Panc1 (cell line): ENCODE data around the gene GBP1. TPM values are rescaled to one million over a fixed set of nuclear protein-coding genes. Genes with fewer than 3 reads are reported as not detected.
A peak's percentile ranks its signal among the peaks of the same experiment; 100 is the strongest.

Experiments used
- ATAC-seq: fragments of 200-7000 bp; cut with Tn5 transposase; 2 replicates; pipeline ENCODE4 v1.9.1; 2020; ENCODE audit warnings: mild to moderate bottlenecking, moderate library complexity
- Bru-seq: library from RNA; stranded (reverse); fragments of 400-500 nt; gene quantifications from one replicate; lab custom pipeline; 2021; lab: Mats Ljungman, UMichigan
- BruChase-seq, 2 experiments: library from RNA; stranded (reverse); fragments of 400-500 nt; gene quantifications; one replicate each; lab custom pipeline; 2021; lab: Mats Ljungman, UMichigan
- BruUV-seq: library from RNA; stranded (reverse); fragments of 400-500 nt; replicated peaks from 2 replicates; lab custom pipeline; 2021; lab: Mats Ljungman, UMichigan
- CTCF ChIA-PET: fragments of 300-600 bp; sonication (Branson Sonifier 250); formaldehyde crosslinking; loops from one replicate; lab custom pipeline; 2022; ENCODE audit warnings: antibody characterized with exemption; lab: Charles Lee
- POLR2A ChIA-PET: fragments of 300-600 bp; sonication (Branson Sonifier 250); formaldehyde crosslinking; loops from one replicate; lab custom pipeline; 2022; ENCODE audit warnings: antibody characterized with exemption; lab: Charles Lee
- DNase-seq: peaks from one replicate; pipeline ENCODE4 v3.0.0-alpha.2; 2010; ENCODE audit warnings: low read depth, low spot score
- H3K27ac ChIP-seq: 2 replicates; pipeline ENCODE4 v1.5.1; 2011; ENCODE audit warnings: mild to moderate bottlenecking, low read length, inconsistent platforms
- H3K27me3 ChIP-seq: fragments of 200-500 bp; sonication (Bioruptor generic); 2 replicates; pipeline ENCODE4 v1.6.0; 2014; ENCODE audit warnings: low read length, inconsistent platforms; ENCODE audit not compliant: control insufficient read depth, insufficient read depth
- H3K36me3 ChIP-seq: fragments of 200-500 bp; sonication (Bioruptor generic); 2 replicates; pipeline ENCODE4 v1.5.1; 2014; ENCODE audit warnings: inconsistent platforms, mild to moderate bottlenecking, low read length, moderate library complexity; ENCODE audit not compliant: control insufficient read depth, insufficient read depth
- H3K4me1 ChIP-seq: 2 replicates; pipeline ENCODE4 v1.5.1; 2011; ENCODE audit warnings: inconsistent platforms, mild to moderate bottlenecking, low read length, moderate library complexity; ENCODE audit not compliant: control insufficient read depth, insufficient read depth
- H3K4me3 ChIP-seq, 2 experiments: 2 replicates each; pipeline ENCODE4 v1.5.1; 2011 to 2012; ENCODE audit warnings: low read depth in 2 of 2, low read length in 2 of 2, mild to moderate bottlenecking in 2 of 2, inconsistent platforms in 1 of 2, moderate library complexity in 1 of 2
- H3K9me3 ChIP-seq: fragments of 200-500 bp; sonication (Bioruptor generic); 2 replicates; pipeline ENCODE4 v1.5.1; 2014; ENCODE audit warnings: low read depth, mild to moderate bottlenecking, inconsistent platforms, low read length, moderate library complexity; ENCODE audit not compliant: control insufficient read depth, insufficient read depth
- CTCF ChIP-seq: fragments of 450-650 bp; IDR thresholded peaks from 2 replicates; pipeline ENCODE4 v1.5.1; 2017; ENCODE audit warnings: mild to moderate bottlenecking
- POLR2AphosphoS5 ChIP-seq: IDR thresholded peaks from 2 replicates; pipeline ENCODE4 v1.6.1; 2012; ENCODE audit warnings: mild to moderate bottlenecking, low read depth, low read length, moderate library complexity
- SIN3A ChIP-seq: IDR thresholded peaks from 2 replicates; pipeline ENCODE4 v1.6.1; 2012; ENCODE audit warnings: low read depth, mild to moderate bottlenecking, low read length, moderate library complexity, borderline replicate concordance; ENCODE audit not compliant: insufficient read depth
- TCF7L2 ChIP-seq: IDR thresholded peaks from 2 replicates; pipeline ENCODE4 v1.6.1; 2011; ENCODE audit warnings: mild to moderate bottlenecking, low read depth, low read length, inconsistent platforms
- in situ Hi-C: cut with HindIII; loops from 2 replicates; pipeline ENCODE4 v1.10.0; 2016; ENCODE audit warnings: low sequenced_read_pairs, low pct_unique_long_range_greater_than_20kb
- intact Hi-C: fragments of 100-400 bp; cut with micrococcal nuclease; formaldehyde crosslinking; loops from one replicate; pipeline ENCODE4 v1.10.0; 2022; ENCODE audit not compliant: unreplicated experiment
- long read RNA-seq: library from polyadenylated mRNA; unstranded; transcript quantifications from one replicate; pipeline ENCODE4 v2.0.0, GENCODE V29; 2021; ENCODE audit not compliant: unreplicated experiment
- polyA plus RNA-seq: library from polyadenylated mRNA; unstranded; fragments of >200 nt; gene quantifications from one replicate; pipeline ENCODE4 v1.2.1, GENCODE V29; 2012; ENCODE audit warnings: missing spikeins; ENCODE audit not compliant: insufficient read length
- total RNA-seq: library from RNA; stranded (reverse); gene quantifications from one replicate; pipeline ENCODE4 v1.2.1, GENCODE V29; 2021; ENCODE audit not compliant: unreplicated experiment
- TF ChIP-seq, protein P1 (sequence below), 2 experiments: IDR thresholded peaks; 2 replicates each; pipeline ENCODE4 v1.6.1; 2011 to 2012; ENCODE audit warnings: low read depth in 2 of 2, control low read depth in 1 of 2, low read length in 1 of 2, mild to moderate bottlenecking in 1 of 2, moderate library complexity in 1 of 2; ENCODE audit not compliant: insufficient read depth in 1 of 2

The GBP1 gene, protein sequence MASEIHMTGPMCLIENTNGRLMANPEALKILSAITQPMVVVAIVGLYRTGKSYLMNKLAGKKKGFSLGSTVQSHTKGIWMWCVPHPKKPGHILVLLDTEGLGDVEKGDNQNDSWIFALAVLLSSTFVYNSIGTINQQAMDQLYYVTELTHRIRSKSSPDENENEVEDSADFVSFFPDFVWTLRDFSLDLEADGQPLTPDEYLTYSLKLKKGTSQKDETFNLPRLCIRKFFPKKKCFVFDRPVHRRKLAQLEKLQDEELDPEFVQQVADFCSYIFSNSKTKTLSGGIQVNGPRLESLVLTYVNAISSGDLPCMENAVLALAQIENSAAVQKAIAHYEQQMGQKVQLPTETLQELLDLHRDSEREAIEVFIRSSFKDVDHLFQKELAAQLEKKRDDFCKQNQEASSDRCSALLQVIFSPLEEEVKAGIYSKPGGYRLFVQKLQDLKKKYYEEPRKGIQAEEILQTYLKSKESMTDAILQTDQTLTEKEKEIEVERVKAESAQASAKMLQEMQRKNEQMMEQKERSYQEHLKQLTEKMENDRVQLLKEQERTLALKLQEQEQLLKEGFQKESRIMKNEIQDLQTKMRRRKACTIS
- total RNA-seq (0.80 TPM), Bru-seq, nascent RNA (percentile 17 among the genes with signal in this experiment), BruChase-seq, experiment 1, labeled RNA remaining after a 2-hour chase (percentile 23 among the genes with signal in this experiment), BruChase-seq, experiment 2, labeled RNA remaining after a 6-hour chase (percentile 30 among the genes with signal in this experiment)
- polyA plus RNA-seq, result not detected
- long read RNA-seq, partial matches to known transcripts, result 0 of 1 reads
- long read RNA-seq, other reads (novel, unspliced or antisense), result 0 of 1 reads

- no peaks in the 10 kb centered on the region for H3K9me3 ChIP-seq
- DNase-seq (no peak), ATAC-seq (no peak)
- no peaks in the 10 kb centered on the region for H3K27me3 ChIP-seq
- ChIA-PET POLR2A (no interaction called here), CTCF (no interaction called here)
- BruUV-seq, result no TSS peak
- in situ Hi-C loops (no loop called here), intact Hi-C loops (no loop called here)
- TF ChIP-seq CTCF, result no peak
- no peak for TF ChIP-seq SIN3A
- TF ChIP-seq, protein P1, sequence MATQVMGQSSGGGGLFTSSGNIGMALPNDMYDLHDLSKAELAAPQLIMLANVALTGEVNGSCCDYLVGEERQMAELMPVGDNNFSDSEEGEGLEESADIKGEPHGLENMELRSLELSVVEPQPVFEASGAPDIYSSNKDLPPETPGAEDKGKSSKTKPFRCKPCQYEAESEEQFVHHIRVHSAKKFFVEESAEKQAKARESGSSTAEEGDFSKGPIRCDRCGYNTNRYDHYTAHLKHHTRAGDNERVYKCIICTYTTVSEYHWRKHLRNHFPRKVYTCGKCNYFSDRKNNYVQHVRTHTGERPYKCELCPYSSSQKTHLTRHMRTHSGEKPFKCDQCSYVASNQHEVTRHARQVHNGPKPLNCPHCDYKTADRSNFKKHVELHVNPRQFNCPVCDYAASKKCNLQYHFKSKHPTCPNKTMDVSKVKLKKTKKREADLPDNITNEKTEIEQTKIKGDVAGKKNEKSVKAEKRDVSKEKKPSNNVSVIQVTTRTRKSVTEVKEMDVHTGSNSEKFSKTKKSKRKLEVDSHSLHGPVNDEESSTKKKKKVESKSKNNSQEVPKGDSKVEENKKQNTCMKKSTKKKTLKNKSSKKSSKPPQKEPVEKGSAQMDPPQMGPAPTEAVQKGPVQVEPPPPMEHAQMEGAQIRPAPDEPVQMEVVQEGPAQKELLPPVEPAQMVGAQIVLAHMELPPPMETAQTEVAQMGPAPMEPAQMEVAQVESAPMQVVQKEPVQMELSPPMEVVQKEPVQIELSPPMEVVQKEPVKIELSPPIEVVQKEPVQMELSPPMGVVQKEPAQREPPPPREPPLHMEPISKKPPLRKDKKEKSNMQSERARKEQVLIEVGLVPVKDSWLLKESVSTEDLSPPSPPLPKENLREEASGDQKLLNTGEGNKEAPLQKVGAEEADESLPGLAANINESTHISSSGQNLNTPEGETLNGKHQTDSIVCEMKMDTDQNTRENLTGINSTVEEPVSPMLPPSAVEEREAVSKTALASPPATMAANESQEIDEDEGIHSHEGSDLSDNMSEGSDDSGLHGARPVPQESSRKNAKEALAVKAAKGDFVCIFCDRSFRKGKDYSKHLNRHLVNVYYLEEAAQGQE (IDR thresholded peaks at IDR 0.05; ENCODE audit: insufficient read depth in 1 of 2, low read depth in 2 of 2, low read length in 1 of 2), result no peak
- no peak for TF ChIP-seq POLR2AphosphoS5
- no peak for TF ChIP-seq TCF7L2
- no peak within 1 kb of the TSS for H3K27ac ChIP-seq
- no peaks in the 10 kb centered on the region for H3K36me3 ChIP-seq
- H3K4me3 ChIP-seq, result peak within 1 kb of the TSS; percentile 30 to 50
- no peaks in the 10 kb centered on the region for H3K4me1 ChIP-seq
Measured at GRCh38 chr1:89065079-89065868, at the start of gene GBP1. TSS of gene GBP1 (minus strand) at chr1:89065208. CDS start at chr1:89063234, 1,974 bp downstream.

DNA sequence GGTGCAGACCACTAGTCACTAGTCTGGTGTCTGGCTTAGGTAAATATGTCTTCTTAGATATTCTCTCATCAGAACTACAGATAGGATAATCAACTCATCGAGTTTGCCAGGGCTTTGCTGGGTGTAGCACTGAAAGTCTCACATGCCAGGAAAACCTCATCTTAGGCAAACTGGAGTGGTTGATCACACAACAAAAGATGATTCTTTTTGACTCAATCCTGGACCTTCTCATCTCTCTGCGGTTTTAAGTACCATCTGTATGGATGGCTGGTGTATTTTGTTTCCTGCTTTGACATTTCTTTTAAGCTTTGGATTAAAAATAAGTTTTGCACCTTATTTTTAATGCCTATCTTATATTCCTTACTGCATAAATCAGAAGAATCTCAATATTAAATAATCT is 49.7 kb upstream of the GBP1 start:
- POLR2A ChIA-PET, result no interaction called here
- DNase-seq, result no peak
- Histone ChIP-seq H3K27ac (no peak overlapping the region), H3K9me3 (no peaks in the 10 kb centered on the region), H3K4me3 (no peak overlapping the region), H3K4me1 (no peaks in the 10 kb centered on the region), H3K36me3 (no peaks in the 10 kb centered on the region), H3K27me3 (peaks cover 2% of the 10 kb centered on the region; the same call in 1 of the 2 replicates)
- in situ Hi-C loops, result no loop called here
- TF ChIP-seq SIN3A, result no peak
- TF ChIP-seq POLR2AphosphoS5, result no peak
- no peak for TF ChIP-seq CTCF
- no peak for TF ChIP-seq TCF7L2
- TF ChIP-seq, protein P1 (IDR thresholded peaks at IDR 0.05; ENCODE audit: insufficient read depth in 1 of 2, low read depth in 2 of 2, low read length in 1 of 2), result no peak
- intact Hi-C loops, result no loop called here
- BruUV-seq, result no TSS peak
- no peak for ATAC-seq
- CTCF ChIA-PET, result no interaction called here
